IMR-90 (cell line): ENCODE results near the gene ACOX3. TPM values are rescaled to one million over a fixed set of nuclear protein-coding genes. Genes with fewer than 3 reads are reported as not detected.

ENCODE experiments used
- ATAC-seq: fragments of 200-7000 bp; cut with Tn5 transposase; 2 replicates; pipeline ENCODE4 v1.9.1; 2020; ENCODE audit warnings: low read depth, mild to moderate bottlenecking, moderate library complexity
- BruUV-seq: library from RNA; stranded (reverse); fragments of 400-500 nt; replicated peaks from 2 replicates; lab custom pipeline; 2021; lab: Mats Ljungman, UMichigan
- CTCF ChIA-PET: fragments of 300-600 bp; formaldehyde crosslinking; extraction: SDS; loops from one replicate; lab custom pipeline; 2021; ENCODE audit warnings: antibody characterized with exemption; lab: Yijun Ruan, JAX
- POLR2A ChIA-PET: fragments of 300-600 bp; sonication (Branson Sonifier 250); formaldehyde crosslinking; loops from one replicate; lab custom pipeline; 2022; ENCODE audit warnings: antibody characterized with exemption; ENCODE audit not compliant: unreplicated experiment; lab: Charles Lee
- DNase-seq: peaks from one replicate; pipeline ENCODE4 v3.0.0; 2013
- H2AFZ ChIP-seq: replicated peaks from 2 replicates; pipeline ENCODE3; 2013; ENCODE audit warnings: low read length, mild to moderate bottlenecking; ENCODE audit not compliant: poor library complexity
- H2AK5ac ChIP-seq: 2 replicates; pipeline ENCODE4 v1.6.1; 2013; ENCODE audit warnings: low read depth, low read length, inconsistent platforms
- H2AK9ac ChIP-seq: replicated peaks from 2 replicates; pipeline ENCODE3; 2013; ENCODE audit warnings: mild to moderate bottlenecking, low read depth, low read length, moderate library complexity; ENCODE audit not compliant: poor library complexity
- H2BK120ac ChIP-seq: 2 replicates; pipeline ENCODE4 v1.6.1; 2013; ENCODE audit warnings: low read depth, low read length, inconsistent platforms
- H2BK15ac ChIP-seq: 3 replicates; pipeline ENCODE4 v1.6.1; 2013; ENCODE audit warnings: low read depth, low read length, inconsistent platforms
- H2BK20ac ChIP-seq: 2 replicates; pipeline ENCODE4 v1.6.1; 2013; ENCODE audit warnings: low read depth, mild to moderate bottlenecking, inconsistent platforms, low read length, moderate library complexity
- H2BK5ac ChIP-seq: 2 replicates; pipeline ENCODE4 v1.6.1; 2013; ENCODE audit warnings: mild to moderate bottlenecking, low read depth, low read length, inconsistent platforms; ENCODE audit not compliant: poor library complexity, severe bottlenecking
- H3K14ac ChIP-seq: replicated peaks from 2 replicates; pipeline ENCODE4 v1.6.1; 2013; ENCODE audit warnings: low read depth, low read length, inconsistent platforms
- H3K18ac ChIP-seq: 2 replicates; pipeline ENCODE4 v1.6.1; 2013; ENCODE audit warnings: low read depth, low read length, control low read depth
- H3K23ac ChIP-seq: 2 replicates; pipeline ENCODE4 v1.6.1; 2013; ENCODE audit warnings: low read depth, low read length, inconsistent platforms
- H3K27ac ChIP-seq: 2 replicates; pipeline ENCODE4 v1.5.1; 2013; ENCODE audit warnings: mild to moderate bottlenecking, control low read depth, low read length; ENCODE audit not compliant: insufficient read depth
- H3K27me3 ChIP-seq: 2 replicates; pipeline ENCODE4 v1.6.1; 2013; ENCODE audit warnings: low read length; ENCODE audit not compliant: control insufficient read depth, insufficient read depth
- H3K36me3 ChIP-seq: 2 replicates; pipeline ENCODE4 v1.6.1; 2013; ENCODE audit warnings: low read length, mixed read lengths; ENCODE audit not compliant: control insufficient read depth, insufficient read depth
- H3K4ac ChIP-seq: 2 replicates; pipeline ENCODE4 v1.6.1; 2013; ENCODE audit warnings: low read depth, low read length, inconsistent platforms
- H3K4me1 ChIP-seq: 2 replicates; pipeline ENCODE4 v1.6.1; 2013; ENCODE audit warnings: low read length, mixed read lengths; ENCODE audit not compliant: control insufficient read depth, insufficient read depth
- H3K4me2 ChIP-seq: 2 replicates; pipeline ENCODE4 v1.6.1; 2013; ENCODE audit warnings: low read depth, mild to moderate bottlenecking, control low read depth, low read length, moderate library complexity
- H3K4me3 ChIP-seq: 2 replicates; pipeline ENCODE4 v1.5.1; 2013; ENCODE audit warnings: low read depth, mild to moderate bottlenecking, control low read depth, low read length, moderate library complexity; ENCODE audit not compliant: insufficient read depth
- H3K56ac ChIP-seq: 2 replicates; pipeline ENCODE4 v1.6.1; 2013; ENCODE audit warnings: low read length, inconsistent platforms; ENCODE audit not compliant: insufficient read depth; ENCODE audit errors: extremely low read depth
- H3K79me1 ChIP-seq, 2 experiments: 2 replicates each; pipeline ENCODE4 v1.6.1; 2013; ENCODE audit warnings: low read length in 2 of 2, inconsistent platforms in 1 of 2, low read depth in 1 of 2
- H3K9ac ChIP-seq: 2 replicates; pipeline ENCODE4 v1.6.1; 2013; ENCODE audit warnings: low read depth, low read length, control low read depth
- H3K9me1 ChIP-seq: 2 replicates; pipeline ENCODE4 v1.6.1; 2013; ENCODE audit warnings: low read length, inconsistent platforms; ENCODE audit not compliant: insufficient read depth
- H3K9me3 ChIP-seq: 2 replicates; pipeline ENCODE4 v1.6.1; 2013; ENCODE audit warnings: low read length; ENCODE audit not compliant: control insufficient read depth, insufficient read depth
- H4K20me1 ChIP-seq: 2 replicates; pipeline ENCODE4 v1.6.1; 2013; ENCODE audit warnings: low read length, inconsistent platforms; ENCODE audit not compliant: insufficient read depth
- H4K5ac ChIP-seq: 2 replicates; pipeline ENCODE4 v1.6.1; 2013; ENCODE audit warnings: mild to moderate bottlenecking, low read depth, low read length, control low read depth
- H4K8ac ChIP-seq, 2 experiments: 2 replicates each; pipeline ENCODE4 v1.6.1; 2013; ENCODE audit warnings: low read depth in 2 of 2, low read length in 2 of 2, control low read depth in 1 of 2, inconsistent platforms in 1 of 2
- H4K91ac ChIP-seq: 2 replicates; pipeline ENCODE4 v1.6.1; 2013; ENCODE audit warnings: low read depth, low read length, inconsistent platforms; ENCODE audit not compliant: insufficient read depth
- BHLHE40 ChIP-seq: fragments of 150-350 bp; IDR thresholded peaks from 2 replicates; pipeline ENCODE4 v1.6.1; 2016; ENCODE audit warnings: mild to moderate bottlenecking, low read depth, low read length
- CEBPB ChIP-seq: IDR thresholded peaks from 2 replicates; pipeline ENCODE4 v1.6.1; 2012; ENCODE audit warnings: low read depth, low read length, improper control_type of control experiment
- CHD1 ChIP-seq: IDR thresholded peaks from 2 replicates; pipeline ENCODE4 v1.6.1; 2012; ENCODE audit warnings: low read depth, low read length, improper control_type of control experiment
- MAZ ChIP-seq: IDR thresholded peaks from 2 replicates; pipeline ENCODE4 v1.6.1; 2012; ENCODE audit warnings: low read depth, mild to moderate bottlenecking, low read length, improper control_type of control experiment, moderate library complexity, borderline replicate concordance
- NFE2L2 ChIP-seq: fragments of 150-350 bp; IDR thresholded peaks from 2 replicates; pipeline ENCODE4 v1.6.1; 2016; ENCODE audit warnings: low read depth, mild to moderate bottlenecking, low read length
- POLR2A ChIP-seq: IDR thresholded peaks from 2 replicates; pipeline ENCODE4 v1.6.1; 2012; ENCODE audit warnings: mild to moderate bottlenecking, low read depth, low read length
- RCOR1 ChIP-seq: IDR thresholded peaks from 2 replicates; pipeline ENCODE4 v1.6.1; 2012; ENCODE audit warnings: mild to moderate bottlenecking, low read length, improper control_type of control experiment; ENCODE audit not compliant: insufficient replicate concordance
- whole genome bisulfite sequencing, 2 experiments: methylation state at CpG; one replicate each; pipeline versions ENCODE4 v1.1.5 to v1.1.7; 2013; ENCODE audit warnings: missing lambda C conversion rate in 2 of 2; ENCODE audit not compliant: insufficient read length in 1 of 2; ENCODE audit errors: extremely low coverage in 2 of 2; 5-methylcytosine and 5-hydroxymethylcytosine counted together
- dilution Hi-C: fragments of 300-500 bp; cut with HindIII; formaldehyde crosslinking; loops from one replicate; pipeline ENCODE4 v1.14.3; 2018; ENCODE audit warnings: low sequenced_read_pairs; ENCODE audit not compliant: unreplicated experiment
- in situ Hi-C: fragments of 300-500 bp; cut with MboI; formaldehyde crosslinking; loops from 3 replicates; pipeline ENCODE4 v1.14.3; 2019; ENCODE audit warnings: low sequenced_read_pairs, inconsistent platforms, mixed read lengths
- intact Hi-C: fragments of 100-400 bp; cut with micrococcal nuclease; formaldehyde crosslinking; loops from 2 replicates; pipeline ENCODE4 v1.10.0; 2022
- polyA plus RNA-seq, 3 experiments: library from polyadenylated mRNA; depleted of rRNA; stranded (reverse); fragments of >200 nt; gene quantifications; 2 replicates each; pipeline ENCODE4 v1.2.3, GENCODE V29; 2012; ENCODE audit warnings: low replicate concordance in 1 of 3
- total RNA-seq: library from RNA; depleted of rRNA; stranded (reverse); fragments of >200 nt; gene quantifications from 2 replicates; pipeline ENCODE4 v1.2.3, GENCODE V29; 2012
- TF ChIP-seq, protein P1 (sequence below): fragments of 150-350 bp; IDR thresholded peaks from 2 replicates; pipeline ENCODE4 v1.6.1; 2016; ENCODE audit warnings: low read depth, mild to moderate bottlenecking, low read length, moderate library complexity, borderline replicate concordance

The ACOX3 gene
- total and polyA plus RNA-seq, 2 of the 4 experiments (the other 2 are of a cell fraction): 15.2 to 25.8 TPM

- no TSS peak for BruUV-seq
- Histone ChIP-seq H2AFZ (no peak overlapping the region), H2BK20ac (no peak overlapping the region), H3K9me3 (no peaks in the 10 kb centered on the region), H3K56ac (no peak overlapping the region), H2BK120ac (no peak overlapping the region), H2BK15ac (no peak overlapping the region), H2AK5ac (no peak overlapping the region), H3K23ac (no peak overlapping the region), H4K91ac (no peak overlapping the region), H2AK9ac (no peak overlapping the region), H3K9me1 (no peaks in the 10 kb centered on the region), H3K27me3 (peaks cover 18% of the 10 kb centered on the region), H4K8ac (no peak overlapping the region), H3K36me3 (no peaks in the 10 kb centered on the region), H2BK5ac (no peak overlapping the region), H3K18ac (no peak overlapping the region), H3K4me3 (no peak overlapping the region), H3K4ac (no peak overlapping the region), H3K14ac (no peak overlapping the region), H3K27ac (no peak overlapping the region), H3K4me2 (no peak overlapping the region), H3K9ac (no peak overlapping the region), H3K4me1 (peaks cover 4% of the 10 kb centered on the region; the same call in 1 of the 2 replicates), H3K79me1 (no peaks in the 10 kb centered on the region), H4K5ac (no peak overlapping the region), H4K20me1 (no peaks in the 10 kb centered on the region)
- intact Hi-C loops (no loop called here), dilution Hi-C loops (no loop called here), in situ Hi-C loops (no loop called here)
- TF ChIP-seq MAZ: no peak
- no peak for TF ChIP-seq BHLHE40
- TF ChIP-seq RCOR1: no peak
- no peak for TF ChIP-seq CHD1
- no peak for TF ChIP-seq NFE2L2
- no peak for TF ChIP-seq POLR2A
- TF ChIP-seq, protein P1, sequence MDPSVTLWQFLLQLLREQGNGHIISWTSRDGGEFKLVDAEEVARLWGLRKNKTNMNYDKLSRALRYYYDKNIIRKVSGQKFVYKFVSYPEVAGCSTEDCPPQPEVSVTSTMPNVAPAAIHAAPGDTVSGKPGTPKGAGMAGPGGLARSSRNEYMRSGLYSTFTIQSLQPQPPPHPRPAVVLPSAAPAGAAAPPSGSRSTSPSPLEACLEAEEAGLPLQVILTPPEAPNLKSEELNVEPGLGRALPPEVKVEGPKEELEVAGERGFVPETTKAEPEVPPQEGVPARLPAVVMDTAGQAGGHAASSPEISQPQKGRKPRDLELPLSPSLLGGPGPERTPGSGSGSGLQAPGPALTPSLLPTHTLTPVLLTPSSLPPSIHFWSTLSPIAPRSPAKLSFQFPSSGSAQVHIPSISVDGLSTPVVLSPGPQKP: no peak
- TF ChIP-seq CEBPB: no peak
- no peak for DNase-seq
- CTCF ChIA-PET: no interaction called here
- ATAC-seq: no peak
- 90% methylated on average over 29 of the region's 39 CpGs; no CpG with 5 or more reads in 1 of the 2 experiments for WGBS, 2 experiments
- POLR2A ChIA-PET: no interaction called here
Measured at GRCh38 chr4:8345946-8346814, 94.3 kb downstream of the ACOX3 start.
